ENCODE measurements around the gene ANKRD22. TPM values are rescaled to one million over a fixed set of nuclear protein-coding genes. Genes with fewer than 3 reads are reported as not detected.
A peak's percentile ranks its signal among the peaks of the same experiment; 100 is the strongest.

The ANKRD22 gene
- total and polyA plus RNA-seq, 2 of the 8 experiments (the other 6 are each of a cell fraction or from before 2014, with no cell fraction given): 0.68 TPM; not detected in 1

DNA sequence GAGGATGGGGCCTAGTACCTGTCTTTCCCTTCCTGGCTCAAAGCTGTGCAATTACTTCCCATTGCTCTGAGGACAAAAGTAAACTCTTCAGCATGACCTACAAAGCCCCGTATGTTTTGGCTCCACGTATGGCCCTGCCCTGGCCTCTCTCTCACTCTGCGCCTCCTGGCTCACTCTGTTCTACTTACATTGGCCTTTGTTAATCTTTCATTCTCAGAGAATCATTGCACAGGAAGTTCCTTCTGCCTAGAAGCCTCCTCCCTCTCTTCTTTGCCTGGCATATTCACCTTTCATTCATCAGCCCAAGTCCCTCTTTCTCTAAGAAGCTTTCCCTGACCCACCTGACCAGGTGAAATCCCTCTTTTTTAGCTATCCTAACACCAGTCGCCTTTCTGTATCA lies 25.3 kb downstream of the ANKRD22 start:
- Histone ChIP-seq H2BK120ac (replicated peaks; ENCODE audit: low read depth, low read length) (no peak overlapping the region), H3K14ac (ENCODE audit: insufficient read length) (no peak overlapping the region), H4K91ac (replicated peaks; ENCODE audit: insufficient read length, low read length) (no peak overlapping the region), H2BK5ac (ENCODE audit: low read depth, low read length) (no peak overlapping the region), H4K20me1 (replicated peaks in 1 of 2; ENCODE audit: control insufficient read depth in 1 of 2, insufficient read depth in 2 of 2, low read length in 2 of 2) (no peaks in the 10 kb centered on the region), H2BK20ac (ENCODE audit: low read length) (no peak overlapping the region), H4K8ac (ENCODE audit: extremely low read depth, insufficient read depth, low read length) (no peak overlapping the region), H2AFZ (ENCODE audit: low read length) (peak overlapping the region; percentile 90), H3K23me2 (ENCODE audit: low read depth, low read length) (no peaks in the 10 kb centered on the region; the same call in 1 of the 2 replicates), H3K27ac (ENCODE audit: low read depth, low read length) (no peak overlapping the region), H3K4ac (replicated peaks; ENCODE audit: insufficient read length, low read depth, low read length) (no peak overlapping the region), H3K27me3 (replicated peaks in 1 of 4; ENCODE audit: control insufficient read depth in 3 of 4, extremely low read depth in 1 of 4, insufficient read depth in 3 of 4, low read length in 3 of 4) (no peaks in the 10 kb centered on the region), H2AK5ac (ENCODE audit: low read depth, low read length) (no peak overlapping the region), H3K23ac (ENCODE audit: insufficient read length) (no peak overlapping the region), H3K79me2 (ENCODE audit: control insufficient read depth in 1 of 2, insufficient read depth in 2 of 2, low read length in 2 of 2) (no peaks in the 10 kb centered on the region), H2BK12ac (ENCODE audit: low read depth, low read length) (no peak overlapping the region), H3K4me1 (replicated peaks in 1 of 4; ENCODE audit: control insufficient read depth in 3 of 4, insufficient read depth in 4 of 4, low read length in 3 of 4) (no peaks in the 10 kb centered on the region), H3K36me3 (ENCODE audit: control insufficient read depth in 2 of 4, insufficient read depth in 4 of 4, low read length in 3 of 4) (no peaks in the 10 kb centered on the region), H3K79me1 (ENCODE audit: low read depth, low read length) (no peaks in the 10 kb centered on the region), H3K4me3 (ENCODE audit: extremely low read depth in 1 of 4, insufficient read depth in 2 of 4, low read depth in 3 of 4, low read length in 4 of 4) (no peak overlapping the region), H4K5ac (ENCODE audit: insufficient read length, low read depth, low read length) (no peak overlapping the region), H3K56ac (replicated peaks; ENCODE audit: insufficient read length, low read depth, low read length) (no peak overlapping the region), H2BK15ac (ENCODE audit: low read length) (no peak overlapping the region), H3K9me3 (ENCODE audit: insufficient read depth in 2 of 2, low read depth in 1 of 2, low read length in 1 of 2) (no peaks in the 10 kb centered on the region), H3K9ac (replicated peaks in 1 of 4; ENCODE audit: extremely low read depth in 1 of 4, low read depth in 3 of 4, low read length in 3 of 4) (no peak overlapping the region), H3K18ac (ENCODE audit: extremely low read depth, low read length) (no peak overlapping the region), H3K4me2 (ENCODE audit: insufficient read depth in 1 of 2, low read depth in 2 of 2, low read length in 2 of 2) (no peak overlapping the region)
- WGBS, 2 experiments (ENCODE audit: extremely low coverage in 1 of 2, insufficient coverage in 1 of 2, insufficient read length in 1 of 2, insufficient replicate concordance in 2 of 2, low coverage in 1 of 2, low lambda C conversion rate in 2 of 2, missing lambda C conversion rate in 1 of 2): 90% methylated on average over 4 of the region's 4 CpGs; no CpG with 5 or more reads in 1 of the 2 experiments
- FAIRE-seq (no peak), DNase-seq (ENCODE audit: low read depth in 1 of 2, low spot score in 2 of 2) (no peak)
- no peak for TF ChIP-seq PHF8 (conservative IDR thresholded peaks at IDR 0.05; ENCODE audit: low read depth, low read length)
- TF ChIP-seq, protein P1, sequence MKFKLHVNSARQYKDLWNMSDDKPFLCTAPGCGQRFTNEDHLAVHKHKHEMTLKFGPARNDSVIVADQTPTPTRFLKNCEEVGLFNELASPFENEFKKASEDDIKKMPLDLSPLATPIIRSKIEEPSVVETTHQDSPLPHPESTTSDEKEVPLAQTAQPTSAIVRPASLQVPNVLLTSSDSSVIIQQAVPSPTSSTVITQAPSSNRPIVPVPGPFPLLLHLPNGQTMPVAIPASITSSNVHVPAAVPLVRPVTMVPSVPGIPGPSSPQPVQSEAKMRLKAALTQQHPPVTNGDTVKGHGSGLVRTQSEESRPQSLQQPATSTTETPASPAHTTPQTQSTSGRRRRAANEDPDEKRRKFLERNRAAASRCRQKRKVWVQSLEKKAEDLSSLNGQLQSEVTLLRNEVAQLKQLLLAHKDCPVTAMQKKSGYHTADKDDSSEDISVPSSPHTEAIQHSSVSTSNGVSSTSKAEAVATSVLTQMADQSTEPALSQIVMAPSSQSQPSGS (IDR thresholded peaks at IDR 0.05; ENCODE audit: low read length): no peak
- no peak for TF ChIP-seq RAD21 (IDR thresholded peaks at IDR 0.05 in 1 of 2, conservative IDR thresholded peaks at IDR 0.05 in 1 of 2; ENCODE audit: low read depth in 2 of 2, low read length in 2 of 2)
- no peak for TF ChIP-seq SIRT6 (IDR thresholded peaks at IDR 0.05; ENCODE audit: low read length)
- no peak for TF ChIP-seq YY1 (IDR thresholded peaks at IDR 0.05; ENCODE audit: low read depth, low read length)
- no peak for TF ChIP-seq FOSL1 (IDR thresholded peaks at IDR 0.05; ENCODE audit: insufficient read depth, low read depth, low read length)
- TF ChIP-seq POLR2AphosphoS5 (IDR thresholded peaks at IDR 0.05; ENCODE audit: low read depth, low read length): no peak
- no peak for TF ChIP-seq SUZ12 (IDR thresholded peaks at IDR 0.05; ENCODE audit: low read length)
- TF ChIP-seq ZNF274 (IDR thresholded peaks at IDR 0.05; ENCODE audit: borderline replicate concordance, extremely low read depth, low read length): no peak
- TF ChIP-seq SIN3A (conservative IDR thresholded peaks at IDR 0.05 in 1 of 2, IDR thresholded peaks at IDR 0.05 in 1 of 2; ENCODE audit: low read depth in 1 of 2, low read length in 2 of 2): no peak
- no peak for TF ChIP-seq CEBPB (IDR thresholded peaks at IDR 0.05; ENCODE audit: low read depth, low read length)
- CTCF ChIA-PET (ENCODE audit: partially characterized antibody): interaction anchor here (0.6 to 3.7 kb wide), 7 partner anchors 8 to 506 kb away, joined by 3 to 30 read pairs (median 3); no protein-coding TSS in a partner anchor
- POLR2A ChIA-PET (ENCODE audit: partially characterized antibody): interaction anchor here (1.0 kb wide), 1 partner anchor 14 kb away, joined by 3 read pairs; no protein-coding TSS in a partner anchor
